ENCODE data around the gene NUP62.

The NUP62 gene

DNA sequence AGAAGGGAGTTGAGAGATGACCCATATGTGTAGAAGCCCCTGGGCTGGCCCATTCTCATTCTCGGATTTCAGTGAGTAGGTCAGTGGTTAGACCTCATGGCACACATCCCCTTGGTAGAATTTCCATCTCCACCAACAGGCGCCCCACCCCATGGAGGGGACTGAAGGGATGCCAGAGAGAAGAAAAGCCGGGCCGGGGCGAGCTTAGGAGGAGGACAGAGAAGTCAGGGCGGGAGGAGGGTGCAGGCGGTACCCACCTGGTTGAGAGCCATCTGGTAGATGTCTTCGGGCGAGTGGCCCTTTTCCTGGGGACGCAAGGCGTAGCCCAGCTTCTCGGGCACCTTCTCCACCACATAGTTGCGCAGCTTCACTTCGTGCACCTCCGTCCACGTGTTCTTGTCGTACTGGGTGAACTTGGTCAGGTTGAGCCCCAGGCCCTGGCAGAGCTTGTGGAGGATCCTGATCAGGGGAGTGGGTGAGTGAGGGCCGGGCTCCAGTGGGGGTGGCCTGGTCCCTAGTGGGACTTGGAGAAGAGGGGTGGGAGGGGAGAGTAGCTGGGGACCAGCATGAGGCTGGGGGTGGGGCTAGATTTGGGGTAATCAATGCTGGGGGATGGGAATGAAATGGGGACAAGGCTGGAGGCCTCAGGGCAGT, 35.2 kb downstream of the NUP62 start:
- H3K4me3 ChIP-seq (ENCODE audit: low read depth, low read length), result no peak overlapping the region
- TF ChIP-seq, protein P1, sequence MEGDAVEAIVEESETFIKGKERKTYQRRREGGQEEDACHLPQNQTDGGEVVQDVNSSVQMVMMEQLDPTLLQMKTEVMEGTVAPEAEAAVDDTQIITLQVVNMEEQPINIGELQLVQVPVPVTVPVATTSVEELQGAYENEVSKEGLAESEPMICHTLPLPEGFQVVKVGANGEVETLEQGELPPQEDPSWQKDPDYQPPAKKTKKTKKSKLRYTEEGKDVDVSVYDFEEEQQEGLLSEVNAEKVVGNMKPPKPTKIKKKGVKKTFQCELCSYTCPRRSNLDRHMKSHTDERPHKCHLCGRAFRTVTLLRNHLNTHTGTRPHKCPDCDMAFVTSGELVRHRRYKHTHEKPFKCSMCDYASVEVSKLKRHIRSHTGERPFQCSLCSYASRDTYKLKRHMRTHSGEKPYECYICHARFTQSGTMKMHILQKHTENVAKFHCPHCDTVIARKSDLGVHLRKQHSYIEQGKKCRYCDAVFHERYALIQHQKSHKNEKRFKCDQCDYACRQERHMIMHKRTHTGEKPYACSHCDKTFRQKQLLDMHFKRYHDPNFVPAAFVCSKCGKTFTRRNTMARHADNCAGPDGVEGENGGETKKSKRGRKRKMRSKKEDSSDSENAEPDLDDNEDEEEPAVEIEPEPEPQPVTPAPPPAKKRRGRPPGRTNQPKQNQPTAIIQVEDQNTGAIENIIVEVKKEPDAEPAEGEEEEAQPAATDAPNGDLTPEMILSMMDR (IDR thresholded peaks at IDR 0.05; ENCODE audit: low read depth, low read length), result no peak

DNA sequence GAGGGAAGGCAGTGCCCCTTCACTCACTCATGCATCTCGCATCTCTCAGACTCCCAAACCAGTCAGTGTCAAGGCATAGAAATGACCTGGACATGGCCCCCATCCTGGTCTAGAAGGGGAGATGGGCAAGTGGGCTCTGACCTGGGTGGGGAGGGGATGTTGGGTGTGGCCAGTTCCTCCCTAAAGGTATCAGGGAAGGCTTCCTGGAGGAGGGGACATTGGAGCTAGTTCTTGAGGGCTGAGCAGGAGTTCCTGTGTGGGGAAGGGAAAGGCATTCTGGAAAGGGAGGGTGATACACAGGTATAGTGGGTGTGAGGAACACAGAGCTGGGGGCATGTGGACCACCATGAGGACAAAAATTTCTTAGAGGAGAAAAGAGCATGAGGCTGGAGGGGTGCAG, 36.6 kb downstream of the NUP62 start:
- TF ChIP-seq, protein P1 (IDR thresholded peaks at IDR 0.05; ENCODE audit: low read depth, low read length), result no peak
- H3K4me3 ChIP-seq (ENCODE audit: low read depth, low read length), result no peak overlapping the region

DNA sequence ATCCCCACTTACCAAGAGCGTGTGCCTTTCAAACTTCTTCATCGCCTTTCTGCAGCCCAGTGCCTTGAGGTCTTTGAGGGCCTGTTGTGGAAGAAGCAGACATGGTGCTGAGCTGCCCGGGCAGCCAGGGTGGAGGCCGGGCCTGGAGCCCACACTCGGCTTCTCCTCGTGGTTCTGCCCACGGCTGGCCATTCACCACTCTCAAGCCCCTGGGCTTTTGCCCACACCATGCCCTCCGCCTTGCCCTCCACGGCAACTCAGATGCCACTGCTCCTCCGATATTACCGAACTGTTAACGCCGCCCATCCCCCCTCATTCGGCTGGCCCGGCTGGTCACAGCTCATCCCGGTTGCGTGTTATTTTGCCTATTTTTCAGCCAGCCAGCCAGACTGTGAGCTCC, 37.9 kb downstream of the NUP62 start:
- no peak overlapping the region for H3K4me3 ChIP-seq (ENCODE audit: low read depth, low read length)
- TF ChIP-seq, protein P1 (IDR thresholded peaks at IDR 0.05; ENCODE audit: low read depth, low read length), result no peak

DNA sequence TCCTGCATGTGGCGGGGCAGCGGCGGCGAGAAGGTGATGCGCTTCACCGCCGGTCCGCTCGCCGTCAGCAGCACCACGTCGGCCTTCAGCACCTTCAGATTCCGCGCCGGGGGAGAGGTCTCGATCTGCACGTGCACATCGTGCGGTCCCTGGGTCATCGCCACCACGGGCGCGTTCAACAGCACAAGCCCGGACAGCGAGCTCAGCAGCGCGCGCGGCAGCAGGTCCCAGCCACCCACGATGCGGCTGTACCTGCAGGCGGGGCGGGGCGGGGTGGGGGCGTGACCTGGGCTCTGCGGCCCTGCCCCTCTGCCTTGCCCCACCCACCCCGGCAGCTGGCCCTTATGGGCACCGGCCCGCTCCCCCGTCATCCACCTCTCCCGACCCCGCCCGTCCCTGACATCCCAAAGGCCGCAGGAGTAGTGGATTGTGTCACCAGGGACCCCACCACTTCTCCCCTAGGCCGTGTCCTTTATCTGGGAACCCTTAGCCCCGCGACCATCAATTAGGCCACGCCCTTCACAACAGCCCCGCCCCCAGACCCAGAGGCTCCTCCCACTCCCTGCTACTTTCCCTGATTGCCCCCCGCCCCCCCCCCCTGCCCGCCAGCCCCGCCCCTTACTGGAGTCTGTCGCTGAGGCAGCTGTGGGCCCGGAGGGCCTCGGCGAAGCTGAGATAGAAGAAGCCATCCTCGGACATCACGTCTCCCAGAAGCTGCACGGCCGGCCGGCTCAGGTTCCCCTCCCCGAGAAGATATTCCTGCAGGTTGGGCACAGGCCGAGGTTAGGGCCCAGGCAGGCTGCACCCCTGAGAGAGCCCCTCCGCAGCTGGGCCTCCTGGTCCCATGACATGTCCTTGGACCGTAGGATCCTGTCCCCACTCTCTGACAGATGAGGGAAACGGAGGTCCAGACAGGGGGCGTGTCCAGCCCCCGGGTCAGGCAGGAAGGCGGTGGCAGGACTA, 38.7 kb downstream of the NUP62 start:
- no peak overlapping the region for H3K4me3 ChIP-seq (ENCODE audit: low read depth, low read length)
- TF ChIP-seq, protein P1 (IDR thresholded peaks at IDR 0.05; ENCODE audit: low read depth, low read length), result no peak

DNA sequence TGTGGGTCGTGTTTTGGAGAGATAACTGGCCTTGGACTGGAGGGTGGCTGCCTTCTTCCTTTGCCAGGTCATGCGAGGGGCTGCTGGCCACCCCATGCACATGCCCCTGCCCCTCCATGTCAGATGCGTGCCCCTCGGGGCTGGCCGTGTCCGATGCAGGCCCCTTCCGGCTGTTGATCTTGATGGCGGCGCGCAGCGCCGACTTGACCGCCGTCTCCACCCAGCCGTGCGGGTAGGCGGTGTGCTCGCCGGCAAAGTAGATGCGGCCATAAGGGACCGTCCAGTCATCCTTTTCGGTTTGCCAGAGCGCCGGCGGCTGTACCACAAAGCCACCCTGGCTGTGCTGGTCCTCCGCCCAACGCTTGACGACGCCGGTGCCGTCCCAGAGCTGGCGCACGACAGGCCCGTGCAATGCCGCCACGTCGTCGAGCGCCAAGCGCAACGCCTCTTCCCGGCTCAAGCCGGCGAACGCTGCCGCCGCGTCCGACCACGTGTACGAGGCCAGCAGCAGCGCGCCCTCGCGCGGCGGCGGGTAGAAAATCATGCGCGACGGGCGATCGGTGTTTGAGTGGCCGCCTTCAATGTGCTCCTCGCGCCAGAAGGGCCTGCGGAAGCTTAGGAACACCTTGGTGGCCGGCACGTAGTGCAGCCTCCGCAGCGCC, 39.5 kb downstream of the NUP62 start:
- TF ChIP-seq, protein P1 (IDR thresholded peaks at IDR 0.05; ENCODE audit: low read depth, low read length), result no peak
- no peak overlapping the region for H3K4me3 ChIP-seq (ENCODE audit: low read depth, low read length)

DNA sequence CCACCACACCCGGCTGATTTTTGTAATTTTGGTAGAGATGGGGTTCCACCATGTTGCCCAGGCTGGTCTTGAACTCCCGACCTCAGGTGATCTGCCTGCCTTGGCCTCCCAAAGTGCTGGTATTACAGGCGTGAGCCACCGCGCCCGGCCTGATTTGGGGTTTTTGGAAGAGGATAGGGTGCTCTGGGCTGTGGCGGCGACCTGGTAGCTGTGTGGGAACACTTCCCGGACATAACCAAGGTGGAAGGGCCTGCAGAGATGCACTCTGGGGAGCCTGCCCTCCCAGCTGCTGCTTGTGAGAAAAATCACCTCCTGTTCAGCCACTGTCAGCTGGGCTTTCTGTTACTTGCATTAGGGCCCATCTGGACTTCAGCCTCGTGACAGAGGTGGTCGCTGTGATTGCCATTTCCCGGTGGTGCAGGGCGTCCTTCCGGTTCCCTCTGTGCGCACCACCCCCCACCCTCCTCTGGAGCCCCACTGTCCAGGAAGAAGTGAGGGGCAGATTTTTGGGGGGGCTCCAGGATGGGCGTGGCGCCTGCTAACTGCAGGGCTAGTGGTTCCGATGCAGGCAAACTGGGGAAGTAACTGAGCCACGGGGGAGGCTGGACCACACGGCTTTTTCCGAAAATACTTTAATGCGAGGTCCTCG, 40.1 kb downstream of the NUP62 start:
- no peak overlapping the region for H3K4me3 ChIP-seq (ENCODE audit: low read depth, low read length)
- TF ChIP-seq, protein P1 (IDR thresholded peaks at IDR 0.05; ENCODE audit: low read depth, low read length), result no peak
